Measurements from ENCODE around the gene PIGC. TPM values are rescaled to one million over a fixed set of nuclear protein-coding genes. Genes with fewer than 3 reads are reported as not detected.

The PIGC gene
- total RNA-seq, 2 donors from 2014 or later: 24.0 to 24.3 TPM

DNA sequence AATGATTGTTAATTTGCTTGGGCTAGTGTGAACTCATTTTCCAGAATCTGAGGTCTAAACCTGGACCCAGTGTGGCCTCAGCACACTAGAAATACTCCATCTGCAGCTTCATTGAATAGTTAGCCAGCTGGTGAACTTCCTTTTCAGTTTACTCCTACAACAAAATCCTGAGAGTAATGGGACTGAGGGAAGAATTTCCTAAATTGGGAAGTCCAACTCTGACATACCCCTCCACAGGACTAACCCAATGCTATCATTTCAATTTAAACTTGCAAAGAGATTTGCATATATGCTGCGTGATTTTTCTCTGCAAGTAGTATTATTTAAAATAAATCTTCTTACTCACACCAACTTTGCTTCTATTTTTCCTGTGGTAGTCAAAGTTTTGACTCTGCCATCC, 27.8 kb upstream of the PIGC start:
- H3K27ac Mint-ChIP-seq: no peak overlapping the region
- H3K4me1 ChIP-seq (ENCODE audit: control insufficient read depth, insufficient read depth, low read length): no peaks in the 10 kb centered on the region
- WGBS, 2 experiments (ENCODE audit: insufficient coverage in 1 of 2, insufficient read length in 1 of 2): 100% methylated on average over 1 of the region's 1 CpG; no CpG with 5 or more reads in 1 of the 2 experiments
- H3K4me1 Mint-ChIP-seq: peaks cover 21% of the 10 kb centered on the region
- H3K9me3 ChIP-seq (ENCODE audit: control insufficient read depth, low read length): no peaks in the 10 kb centered on the region
- DNase-seq: no peak
- H3K27me3 Mint-ChIP-seq (ENCODE audit: insufficient read depth): peaks cover 2% of the 10 kb centered on the region
- no peak overlapping the region for H3K4me3 Mint-ChIP-seq
- H3K36me3 ChIP-seq (ENCODE audit: control insufficient read depth, insufficient read depth, low read length): no peaks in the 10 kb centered on the region
- H3K4me3 ChIP-seq (ENCODE audit: low read length): no peak overlapping the region
- no peak overlapping the region for H3K9ac ChIP-seq (ENCODE audit: extremely low read depth, low read length, poor library complexity, severe bottlenecking)
- H3K27ac ChIP-seq (ENCODE audit: low read depth, low read length): no peak overlapping the region
- TF ChIP-seq, protein P1, sequence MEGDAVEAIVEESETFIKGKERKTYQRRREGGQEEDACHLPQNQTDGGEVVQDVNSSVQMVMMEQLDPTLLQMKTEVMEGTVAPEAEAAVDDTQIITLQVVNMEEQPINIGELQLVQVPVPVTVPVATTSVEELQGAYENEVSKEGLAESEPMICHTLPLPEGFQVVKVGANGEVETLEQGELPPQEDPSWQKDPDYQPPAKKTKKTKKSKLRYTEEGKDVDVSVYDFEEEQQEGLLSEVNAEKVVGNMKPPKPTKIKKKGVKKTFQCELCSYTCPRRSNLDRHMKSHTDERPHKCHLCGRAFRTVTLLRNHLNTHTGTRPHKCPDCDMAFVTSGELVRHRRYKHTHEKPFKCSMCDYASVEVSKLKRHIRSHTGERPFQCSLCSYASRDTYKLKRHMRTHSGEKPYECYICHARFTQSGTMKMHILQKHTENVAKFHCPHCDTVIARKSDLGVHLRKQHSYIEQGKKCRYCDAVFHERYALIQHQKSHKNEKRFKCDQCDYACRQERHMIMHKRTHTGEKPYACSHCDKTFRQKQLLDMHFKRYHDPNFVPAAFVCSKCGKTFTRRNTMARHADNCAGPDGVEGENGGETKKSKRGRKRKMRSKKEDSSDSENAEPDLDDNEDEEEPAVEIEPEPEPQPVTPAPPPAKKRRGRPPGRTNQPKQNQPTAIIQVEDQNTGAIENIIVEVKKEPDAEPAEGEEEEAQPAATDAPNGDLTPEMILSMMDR (conservative IDR thresholded peaks at IDR 0.05): no peak
- H3K27me3 ChIP-seq (ENCODE audit: control insufficient read depth, insufficient read depth, low read length, poor library complexity, severe bottlenecking): peaks cover 11% of the 10 kb centered on the region
- no peaks in the 10 kb centered on the region for H3K9me3 Mint-ChIP-seq
- H3K36me3 Mint-ChIP-seq (ENCODE audit: low read depth): no peaks in the 10 kb centered on the region

DNA sequence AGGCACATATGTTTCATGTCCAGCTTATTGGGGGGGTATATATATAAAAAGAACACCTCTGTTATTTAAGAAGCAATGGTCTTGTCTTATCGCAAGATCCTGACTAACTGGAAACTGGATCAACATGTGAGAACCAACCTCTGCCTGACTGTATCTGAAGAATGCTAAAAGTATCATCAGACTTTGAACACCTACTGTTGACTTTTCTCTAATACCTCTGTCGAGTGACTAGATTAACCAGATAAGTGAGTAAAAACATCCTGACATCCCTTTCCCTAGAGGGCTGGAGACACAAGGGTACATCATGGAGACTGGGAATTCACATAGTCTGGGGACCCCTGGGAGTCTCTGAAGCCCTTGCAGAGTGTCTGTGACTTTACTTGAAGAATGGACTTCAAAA, 26.3 kb upstream of the PIGC start:
- H3K36me3 ChIP-seq (ENCODE audit: control insufficient read depth, insufficient read depth, low read length): no peaks in the 10 kb centered on the region
- Mint-ChIP-seq H3K9me3 (no peaks in the 10 kb centered on the region), H3K27me3 (ENCODE audit: insufficient read depth) (peaks cover 2% of the 10 kb centered on the region), H3K4me1 (peaks cover 15% of the 10 kb centered on the region), H3K36me3 (ENCODE audit: low read depth) (no peaks in the 10 kb centered on the region), H3K4me3 (no peak overlapping the region), H3K27ac (no peak overlapping the region)
- DNase-seq: no peak
- H3K4me3 ChIP-seq (ENCODE audit: low read length): no peak overlapping the region
- H3K9me3 ChIP-seq (ENCODE audit: control insufficient read depth, low read length): no peaks in the 10 kb centered on the region
- H3K9ac ChIP-seq (ENCODE audit: extremely low read depth, low read length, poor library complexity, severe bottlenecking): no peak overlapping the region
- no peak overlapping the region for H3K27ac ChIP-seq (ENCODE audit: low read depth, low read length)
- TF ChIP-seq, protein P1 (conservative IDR thresholded peaks at IDR 0.05): no peak
- peaks cover 11% of the 10 kb centered on the region for H3K27me3 ChIP-seq (ENCODE audit: control insufficient read depth, insufficient read depth, low read length, poor library complexity, severe bottlenecking)
- WGBS, 2 experiments (ENCODE audit: insufficient coverage in 1 of 2, insufficient read length in 1 of 2): 89 to 94% methylated on average over 2 of the region's 2 CpGs
- H3K4me1 ChIP-seq (ENCODE audit: control insufficient read depth, insufficient read depth, low read length): no peaks in the 10 kb centered on the region

DNA sequence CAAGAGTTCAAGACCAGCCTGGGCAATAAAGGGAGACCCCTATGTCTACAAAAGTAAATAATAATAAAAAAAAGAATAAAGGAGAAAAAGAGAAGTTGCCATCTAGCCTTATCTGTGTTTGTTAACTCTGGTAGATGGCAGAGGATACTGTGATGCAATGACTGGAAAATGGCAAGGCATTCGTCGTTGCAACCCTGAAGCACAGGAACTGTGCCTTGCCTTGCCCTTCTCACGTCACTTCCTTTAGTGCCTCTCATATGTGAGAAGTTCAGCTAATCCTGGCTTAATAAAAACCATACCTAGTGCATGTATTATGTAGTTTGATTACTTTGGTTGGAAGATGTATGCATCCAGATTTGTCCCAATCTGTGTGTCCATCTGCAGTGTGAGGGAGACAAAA, 25.8 kb upstream of the PIGC start:
- Mint-ChIP-seq H3K27me3 (ENCODE audit: insufficient read depth) (peaks cover 2% of the 10 kb centered on the region), H3K36me3 (ENCODE audit: low read depth) (no peaks in the 10 kb centered on the region), H3K4me3 (no peak overlapping the region), H3K4me1 (peaks cover 15% of the 10 kb centered on the region), H3K27ac (no peak overlapping the region), H3K9me3 (no peaks in the 10 kb centered on the region)
- no peak for DNase-seq
- Histone ChIP-seq H3K27me3 (ENCODE audit: control insufficient read depth, insufficient read depth, low read length, poor library complexity, severe bottlenecking) (peaks cover 11% of the 10 kb centered on the region), H3K36me3 (ENCODE audit: control insufficient read depth, insufficient read depth, low read length) (no peaks in the 10 kb centered on the region), H3K4me3 (ENCODE audit: low read length) (no peak overlapping the region), H3K9ac (ENCODE audit: extremely low read depth, low read length, poor library complexity, severe bottlenecking) (no peak overlapping the region), H3K4me1 (ENCODE audit: control insufficient read depth, insufficient read depth, low read length) (no peaks in the 10 kb centered on the region), H3K27ac (ENCODE audit: low read depth, low read length) (no peak overlapping the region), H3K9me3 (ENCODE audit: control insufficient read depth, low read length) (no peaks in the 10 kb centered on the region)
- 97% methylated on average over 3 of the region's 3 CpGs; no CpG with 5 or more reads in 1 of the 2 experiments for WGBS, 2 experiments (ENCODE audit: insufficient coverage in 1 of 2, insufficient read length in 1 of 2)
- TF ChIP-seq, protein P1 (conservative IDR thresholded peaks at IDR 0.05): no peak
